ENCODE data around the gene PCDHB9. TPM values are rescaled to one million over a fixed set of nuclear protein-coding genes. Genes with fewer than 3 reads are reported as not detected.
"Not testable (repeated sequence)": the region's sequence is repeated elsewhere in the genome, so short reads cannot be mapped to it uniquely, and the experiment has no call there.

The PCDHB9 gene
- total and polyA plus RNA-seq, 3 experiments from 2014 or later, result not detected

GRCh38 chr5:141155540-141156374, 31.2 kb upstream of the PCDHB9 start:
- H3K36me3 ChIP-seq (ENCODE audit: insufficient read depth, low read length), result no peaks in the 10 kb centered on the region
- no peaks in the 10 kb centered on the region for H3K4me1 ChIP-seq (ENCODE audit: insufficient read depth, low read length)
- ChIA-PET POLR2A (no interaction called here), CTCF (interaction anchor here (0.6 kb wide), 2 partner anchors 11 to 13 kb away, joined by 3 read pairs; no protein-coding TSS in a partner anchor)
- H3K36me3 Mint-ChIP-seq, result peaks cover 0 to 3% (median 0%) of the 10 kb centered on the region in 3 donors
- no peak overlapping the region for H3K27ac ChIP-seq (ENCODE audit: low read depth, low read length)
- H3K4me1 Mint-ChIP-seq, result no peaks in the 10 kb centered on the region
- no peak for DNase-seq
- H3K9me3 Mint-ChIP-seq, result peaks cover 18 to 36% (median 31%) of the 10 kb centered on the region in 5 donors
- peaks cover 14 to 51% of the 10 kb centered on the region in 2 donors for H3K27me3 Mint-ChIP-seq
- no peak overlapping the region for H3K27ac Mint-ChIP-seq
- H3K4me3 Mint-ChIP-seq, result no peak overlapping the region
- H3K9me3 ChIP-seq (ENCODE audit: low read length), result no peaks in the 10 kb centered on the region
- H3K4me3 ChIP-seq (ENCODE audit: low read length), result no peak overlapping the region
- no peaks in the 10 kb centered on the region for H3K27me3 ChIP-seq (ENCODE audit: insufficient read depth, low read length, poor library complexity, severe bottlenecking)

GRCh38 chr5:141157356-141157755, 29.6 kb upstream of the PCDHB9 start:
- CTCF ChIA-PET; H3K36me3 ChIP-seq (ENCODE audit: insufficient read depth, low read length); H3K9me3 ChIP-seq (ENCODE audit: low read length); H3K27ac Mint-ChIP-seq; H3K4me3 Mint-ChIP-seq; DNase-seq; H3K4me1 ChIP-seq (ENCODE audit: insufficient read depth, low read length); H3K36me3 Mint-ChIP-seq; H3K4me1 Mint-ChIP-seq; H3K4me3 ChIP-seq (ENCODE audit: low read length); POLR2A ChIA-PET; H3K27me3 ChIP-seq (ENCODE audit: insufficient read depth, low read length, poor library complexity, severe bottlenecking); H3K27ac ChIP-seq (ENCODE audit: low read depth, low read length): not testable (repeated sequence)
- Mint-ChIP-seq H3K27me3 (peaks cover 12 to 42% of the 10 kb centered on the region in 2 donors), H3K9me3 (peaks cover 13 to 30% (median 23%) of the 10 kb centered on the region in 5 donors)

GRCh38 chr5:141157901-141158300, 29.1 kb upstream of the PCDHB9 start:
- H3K9me3 ChIP-seq (ENCODE audit: low read length); CTCF ChIA-PET; H3K36me3 Mint-ChIP-seq; H3K4me3 ChIP-seq (ENCODE audit: low read length); H3K27ac Mint-ChIP-seq; DNase-seq; H3K27ac ChIP-seq (ENCODE audit: low read depth, low read length); H3K4me1 ChIP-seq (ENCODE audit: insufficient read depth, low read length); H3K27me3 ChIP-seq (ENCODE audit: insufficient read depth, low read length, poor library complexity, severe bottlenecking); H3K4me1 Mint-ChIP-seq; H3K4me3 Mint-ChIP-seq; H3K36me3 ChIP-seq (ENCODE audit: insufficient read depth, low read length); POLR2A ChIA-PET: not testable (repeated sequence)
- Mint-ChIP-seq H3K27me3 (peaks cover 10 to 40% of the 10 kb centered on the region in 2 donors), H3K9me3 (peaks cover 13 to 29% (median 24%) of the 10 kb centered on the region in 5 donors)

GRCh38 chr5:141172381-141173204, 14.4 kb upstream of the PCDHB9 start, which contains the start of gene PCDHB7:
PCDHB7 (plus strand) TSS chr5:141172644; CDS start chr5:141172836, 192 bp downstream.
- Histone ChIP-seq H3K4me1 (ENCODE audit: insufficient read depth, low read length) (no peaks in the 10 kb centered on the region), H3K27me3 (ENCODE audit: insufficient read depth, low read length, poor library complexity, severe bottlenecking) (no peaks in the 10 kb centered on the region), H3K36me3 (ENCODE audit: insufficient read depth, low read length) (no peaks in the 10 kb centered on the region), H3K27ac (ENCODE audit: low read depth, low read length) (no peak within 1 kb of the TSS), H3K4me3 (ENCODE audit: low read length) (no peak within 1 kb of the TSS), H3K9me3 (ENCODE audit: low read length) (no peaks in the 10 kb centered on the region)
- peaks cover 5 to 6% (median 5%) of the 10 kb centered on the region in 3 donors for H3K4me1 Mint-ChIP-seq
- DNase-seq, result no peak
- ChIA-PET POLR2A (no interaction called here), CTCF (no interaction called here)
- peaks cover 12 to 31% of the 10 kb centered on the region in 2 donors for H3K27me3 Mint-ChIP-seq
- peaks cover 5 to 18% (median 9%) of the 10 kb centered on the region in 5 donors for H3K9me3 Mint-ChIP-seq
- H3K27ac Mint-ChIP-seq, result no peak within 1 kb of the TSS
- H3K4me3 Mint-ChIP-seq, result peak within 1 kb of the TSS in 2 of 7 donors; percentile 1 to 4
- no peaks in the 10 kb centered on the region for H3K36me3 Mint-ChIP-seq

- H3K4me1 ChIP-seq (ENCODE audit: insufficient read depth, low read length); H3K4me3 Mint-ChIP-seq; H3K4me3 ChIP-seq (ENCODE audit: low read length); CTCF ChIA-PET; H3K27ac ChIP-seq (ENCODE audit: low read depth, low read length); H3K36me3 ChIP-seq (ENCODE audit: insufficient read depth, low read length); H3K36me3 Mint-ChIP-seq; POLR2A ChIA-PET; H3K27me3 ChIP-seq (ENCODE audit: insufficient read depth, low read length, poor library complexity, severe bottlenecking); H3K9me3 ChIP-seq (ENCODE audit: low read length); H3K27ac Mint-ChIP-seq; H3K4me1 Mint-ChIP-seq: not testable (repeated sequence)
- peaks cover 5 to 14% (median 7%) of the 10 kb centered on the region in 5 donors for H3K9me3 Mint-ChIP-seq
- peak in 1 of 5 donors; percentile 51 for DNase-seq
- H3K27me3 Mint-ChIP-seq, result peaks cover 6 to 16% of the 10 kb centered on the region in 2 donors
Measured at GRCh38 chr5:141174291-141175104, 12.5 kb upstream of the PCDHB9 start.

GRCh38 chr5:141175933-141176332, 11.0 kb upstream of the PCDHB9 start:
- DNase-seq, result no peak
- Histone ChIP-seq H3K27ac (ENCODE audit: low read depth, low read length) (no peak overlapping the region), H3K4me3 (ENCODE audit: low read length) (no peak overlapping the region), H3K9me3 (ENCODE audit: low read length) (no peaks in the 10 kb centered on the region), H3K27me3 (ENCODE audit: insufficient read depth, low read length, poor library complexity, severe bottlenecking) (no peaks in the 10 kb centered on the region), H3K36me3 (ENCODE audit: insufficient read depth, low read length) (no peaks in the 10 kb centered on the region), H3K4me1 (ENCODE audit: insufficient read depth, low read length) (no peaks in the 10 kb centered on the region)
- ChIA-PET CTCF (no interaction called here), POLR2A (no interaction called here)
- H3K27me3 Mint-ChIP-seq, result peaks cover 6 to 15% of the 10 kb centered on the region in 2 donors
- peaks cover 5 to 6% (median 5%) of the 10 kb centered on the region in 3 donors for H3K4me1 Mint-ChIP-seq
- no peak overlapping the region for H3K4me3 Mint-ChIP-seq
- H3K27ac Mint-ChIP-seq, result no peak overlapping the region
- peaks cover 5 to 17% (median 7%) of the 10 kb centered on the region in 5 donors for H3K9me3 Mint-ChIP-seq
- H3K36me3 Mint-ChIP-seq, result no peaks in the 10 kb centered on the region

- H3K27me3 Mint-ChIP-seq, result peaks cover 14 to 26% of the 10 kb centered on the region in 2 donors
Measured at GRCh38 chr5:141177577-141178191, 9.3 kb upstream of the PCDHB9 start, which contains the start of gene PCDHB8. PCDHB8 (plus strand) TSS chr5:141177790; CDS start chr5:141178035, 245 bp downstream.

More at GRCh38 chr5:141177577-141178191, 9.3 kb upstream of the PCDHB9 start, which contains the start of gene PCDHB8:
- H3K27ac Mint-ChIP-seq; H3K9me3 ChIP-seq (ENCODE audit: low read length); H3K27me3 ChIP-seq (ENCODE audit: insufficient read depth, low read length, poor library complexity, severe bottlenecking); H3K4me3 Mint-ChIP-seq; H3K36me3 Mint-ChIP-seq; H3K4me1 Mint-ChIP-seq; H3K4me3 ChIP-seq (ENCODE audit: low read length); H3K4me1 ChIP-seq (ENCODE audit: insufficient read depth, low read length); H3K36me3 ChIP-seq (ENCODE audit: insufficient read depth, low read length); DNase-seq; H3K27ac ChIP-seq (ENCODE audit: low read depth, low read length); POLR2A ChIA-PET: not testable (repeated sequence)
- CTCF ChIA-PET, result interaction anchor here (0.9 to 1.5 kb wide), 2 partner anchors 9 to 10 kb away, joined by 3 read pairs; no protein-coding TSS in a partner anchor
- H3K9me3 Mint-ChIP-seq, result peaks cover 3 to 16% (median 13%) of the 10 kb centered on the region in 5 donors

Data from CD8-positive, alpha-beta memory T cell (primary cell).